Fibroblast of villous mesenchyme (primary cell): ENCODE results near the gene OR51G2. TPM values are rescaled to one million over a fixed set of nuclear protein-coding genes. Genes with fewer than 3 reads are reported as not detected.

Source experiments
- DNase-seq: peaks from one replicate; pipeline ENCODE4 v3.0.0-alpha.2; 2010; ENCODE audit warnings: low read depth
- H3K4me3 ChIP-seq: 2 replicates; pipeline ENCODE4 v1.5.1; 2011; ENCODE audit warnings: low read depth, mild to moderate bottlenecking, low read length
- CTCF ChIP-seq: IDR thresholded peaks from 2 replicates; pipeline ENCODE4 v1.5.1; 2012; ENCODE audit warnings: low read depth, mild to moderate bottlenecking, low read length; ENCODE audit not compliant: insufficient read depth
- total RNA-seq: library from RNA; depleted of rRNA; stranded (reverse); fragments of >200 nt; gene quantifications from 2 replicates; pipeline ENCODE4 v1.2.3, GENCODE V29; 2012

OR51G2 gene
- total RNA-seq, 1 donor: not detected

- H3K4me3 ChIP-seq: no peak overlapping the region
- TF ChIP-seq CTCF: no peak
Measured at GRCh38 chr11:4932751-4933150, 13.6 kb upstream of the OR51G2 start.

GRCh38 chr11:4926608-4927007, 7.5 kb upstream of the OR51G2 start:
- TF ChIP-seq CTCF: no peak
- no peak for DNase-seq
- no peak overlapping the region for H3K4me3 ChIP-seq

More at GRCh38 chr11:4932751-4933150, 13.6 kb upstream of the OR51G2 start:
- no peak for DNase-seq

GRCh38 chr11:4924239-4924638, 5.1 kb upstream of the OR51G2 start, which contains the start of gene OR51G1:
Gene OR51G1, minus strand, starts transcription at chr11:4924339. Its CDS starts 0 bp downstream, at chr11:4924339.
- H3K4me3 ChIP-seq: no peak within 1 kb of the TSS
- TF ChIP-seq CTCF: no peak
- DNase-seq: no peak

- TF ChIP-seq CTCF: no peak
- H3K4me3 ChIP-seq: no peak overlapping the region
Measured at GRCh38 chr11:4922304-4922703, 3.2 kb upstream of the OR51G2 start.

GRCh38 chr11:4921796-4922195, 2.6 kb upstream of the OR51G2 start:
- DNase-seq: no peak
- H3K4me3 ChIP-seq: no peak overlapping the region
- TF ChIP-seq CTCF: no peak

More at GRCh38 chr11:4922304-4922703, 3.2 kb upstream of the OR51G2 start:
- no peak for DNase-seq

GRCh38 chr11:4916581-4916980, 2.6 kb downstream of the OR51G2 start:
- H3K4me3 ChIP-seq: no peak overlapping the region
- TF ChIP-seq CTCF: no peak

GRCh38 chr11:4903484-4903883, 15.7 kb downstream of the OR51G2 start, which contains the start of gene OR51A7:
Gene OR51A7, plus strand, starts transcription at chr11:4903783. Its CDS starts 3,587 bp downstream, at chr11:4907370.
- no peak for TF ChIP-seq CTCF
- no peak within 1 kb of the TSS for H3K4me3 ChIP-seq
- DNase-seq: no peak

More at GRCh38 chr11:4916581-4916980, 2.6 kb downstream of the OR51G2 start:
- DNase-seq: no peak
